K562 (cell line): ENCODE data around the gene NOX5. TPM values are rescaled to one million over a fixed set of nuclear protein-coding genes. Genes with fewer than 3 reads are reported as not detected.

Experiments
- ATAC-seq: fragments of 200-7000 bp; cut with Tn5 transposase; 3 replicates; pipeline ENCODE4 v1.9.1; 2020; ENCODE audit warnings: moderate library complexity
- BruUV-seq: library from RNA; stranded (reverse); fragments of 400-500 nt; replicated peaks from 2 replicates; lab custom pipeline; 2021; lab: Mats Ljungman, UMichigan
- CTCF ChIA-PET: fragments of 300-600 bp; formaldehyde crosslinking; extraction: SDS; loops from one replicate; lab custom pipeline; 2021; ENCODE audit warnings: low intra/inter-chr PET ratio; lab: Yijun Ruan, JAX
- POLR2A ChIA-PET: fragments of 300-600, 350-650 bp; sonication (Branson Sonifier 250); formaldehyde crosslinking; extraction: SDS; loops from one replicate; lab custom pipeline; 2021; ENCODE audit warnings: antibody characterized with exemption, inconsistent platforms; lab: Yijun Ruan, JAX
- DNase-seq, 4 experiments: peaks; one replicate each; pipeline versions ENCODE4 v3.0.0 to v3.0.0-alpha.2; 2011 to 2018; ENCODE audit warnings: low spot score in 3 of 4, mixed read lengths in 3 of 4; ENCODE audit errors: extremely low read depth in 1 of 4
- FAIRE-seq: peaks from 2 replicates; lab custom pipeline; 2011; peaks lifted over from hg19 to GRCh38; lab: Jason Lieb, UNC
- H2AFZ ChIP-seq: 2 replicates; pipeline ENCODE4 v1.6.0; 2011; ENCODE audit warnings: low read depth, low read length, control low read depth, inconsistent platforms
- H3K27ac ChIP-seq: fragments of 200-600 bp; 3 replicates; pipeline ENCODE4 v1.8.0; 2011; ENCODE audit warnings: low read depth, mild to moderate bottlenecking, control low read depth, inconsistent platforms, low read length, moderate library complexity, mixed read lengths; ENCODE audit errors: extremely low read depth
- H3K27me3 ChIP-seq, 2 experiments: fragments of 300-600 bp in 1 of 2; 2 replicates in 1 of 2; 3 replicates in 1 of 2; pipeline versions ENCODE4 v1.6.0 to v1.8.0; 2011; ENCODE audit warnings: inconsistent platforms in 2 of 2, low read length in 2 of 2, mild to moderate bottlenecking in 1 of 2, mixed read lengths in 1 of 2, moderate library complexity in 1 of 2; ENCODE audit not compliant: control insufficient read depth in 2 of 2, insufficient read depth in 2 of 2
- H3K36me3 ChIP-seq: fragments of 300-600 bp; 3 replicates; pipeline ENCODE4 v1.8.0; 2011; ENCODE audit warnings: mild to moderate bottlenecking, low read length, inconsistent platforms; ENCODE audit not compliant: control insufficient read depth, insufficient read depth
- H3K4me1 ChIP-seq, 2 experiments: fragments of 200-600 bp in 1 of 2; replicated peaks in 1 of 2; 2 replicates in 1 of 2; 3 replicates in 1 of 2; pipeline versions ENCODE4 v1.5.1 to v1.8.0; 2011; ENCODE audit warnings: inconsistent platforms in 2 of 2, low read length in 2 of 2, mild to moderate bottlenecking in 1 of 2, mixed read lengths in 1 of 2, moderate library complexity in 1 of 2; ENCODE audit not compliant: control insufficient read depth in 2 of 2, insufficient read depth in 2 of 2
- H3K4me2 ChIP-seq: 2 replicates; pipeline ENCODE4 v1.6.1; 2011; ENCODE audit warnings: low read length, control low read depth, inconsistent platforms, mixed read lengths; ENCODE audit not compliant: insufficient read depth
- H3K4me3 ChIP-seq: fragments of 200-600 bp; sonication (generic), shearing (Covaris generic); 2 replicates; pipeline ENCODE4 v1.5.1; 2016; ENCODE audit warnings: control low read depth, inconsistent platforms
- H3K79me2 ChIP-seq: fragments of 200-600 bp; 3 replicates; pipeline ENCODE4 v1.8.0; 2011; ENCODE audit warnings: low read length, inconsistent platforms; ENCODE audit not compliant: control insufficient read depth, insufficient read depth
- H3K9ac ChIP-seq, 2 experiments: 2 replicates each; pipeline versions ENCODE4 v1.6.0 to v1.6.1; 2011; ENCODE audit warnings: low read depth in 2 of 2, low read length in 2 of 2, control low read depth in 1 of 2, inconsistent platforms in 1 of 2, mild to moderate bottlenecking in 1 of 2, mixed read lengths in 1 of 2; ENCODE audit not compliant: insufficient read depth in 1 of 2
- H3K9me1 ChIP-seq: one replicate; pipeline ENCODE4 v1.6.0; 2011; ENCODE audit warnings: inconsistent platforms, mild to moderate bottlenecking, low read length, moderate library complexity; ENCODE audit not compliant: control insufficient read depth, insufficient read depth
- H3K9me3 ChIP-seq: replicated peaks from 2 replicates; pipeline ENCODE4 v1.5.1; 2011; ENCODE audit warnings: low read depth, low read length, inconsistent platforms; ENCODE audit not compliant: control insufficient read depth, insufficient read depth
- H4K20me1 ChIP-seq: replicated peaks from 2 replicates; pipeline ENCODE4 v1.6.1; 2011; ENCODE audit warnings: low read length, inconsistent platforms, mixed read lengths; ENCODE audit not compliant: control insufficient read depth, insufficient read depth
- ARHGAP35 ChIP-seq: fragments of 450-650 bp; IDR thresholded peaks from 2 replicates; pipeline ENCODE4 v1.6.1; 2018; ENCODE audit not compliant: partially characterized antibody
- BRD4 ChIP-seq: fragments of 200-600 bp; sonication (generic); IDR thresholded peaks from 2 replicates; pipeline ENCODE4 v1.6.1; 2017; ENCODE audit warnings: inconsistent platforms
- CBX2 ChIP-seq: fragments of 200-600 bp; sonication (generic); IDR thresholded peaks from one replicate; pipeline ENCODE4 v1.6.1; 2012; ENCODE audit warnings: mild to moderate bottlenecking, low read length, inconsistent platforms; ENCODE audit not compliant: insufficient read depth, poor library complexity, severe bottlenecking
- HNRNPL ChIP-seq: fragments of 200-400 bp; formaldehyde crosslinking; IDR thresholded peaks from 2 replicates; pipeline ENCODE4 v1.6.1; 2017; ENCODE audit warnings: low read depth, mild to moderate bottlenecking, low read length
- ILK ChIP-seq: fragments of 450-650 bp; IDR thresholded peaks from 2 replicates; pipeline ENCODE4 v1.6.1; 2016; ENCODE audit warnings: missing genetic modification characterization, low read depth, mild to moderate bottlenecking, missing compliant biosample characterization, moderate library complexity, borderline replicate concordance
- NR4A1 ChIP-seq, 2 experiments: fragments of 250-450 bp in 1 of 2; fragments of 450-650 bp in 1 of 2; sonication (Bioruptor Pico) in 1 of 2; IDR thresholded peaks; 2 replicates each; pipeline versions ENCODE4 v1.4.0 to v1.6.1; 2016 to 2020; ENCODE audit warnings: mild to moderate bottlenecking in 2 of 2, missing compliant biosample characterization in 1 of 2, missing genetic modification characterization in 1 of 2, moderate library complexity in 1 of 2
- WGBS: fragments of 100-300 bp; shearing (Covaris generic); methylation state at CpG from one replicate; pipeline ENCODE4 v1.1.6; 2016; ENCODE audit warnings: low coverage, mixed read lengths; ENCODE audit not compliant: insufficient coverage; ENCODE audit errors: missing lambda C conversion rate; 5-methylcytosine and 5-hydroxymethylcytosine counted together
- in situ Hi-C: fragments of 300-500 bp; cut with MboI; formaldehyde crosslinking; loops from 4 replicates; pipeline ENCODE4 v1.15.0; 2018; ENCODE audit warnings: inconsistent platforms, mixed read lengths
- intact Hi-C: fragments of 100-400 bp; cut with micrococcal nuclease; formaldehyde crosslinking; loops from 2 replicates; pipeline ENCODE4 v1.14.2; 2022
- polyA plus RNA-seq, 8 experiments: library from polyadenylated mRNA; depleted of rRNA in 4 of 8; stranded (reverse) in 5 of 8; unstranded in 3 of 8; fragments of >200 nt; fragmentation: Nextera tagmentation in 2 of 8; fragmentation: Illumina TruSeq in 1 of 8; extraction: Ambion mirVana in 2 of 8; extraction: Trizol in 1 of 8; gene quantifications; 2 replicates each; pipeline versions ENCODE4 v1.2.1 to v1.2.3, GENCODE V29; 2011 to 2014; ENCODE audit warnings: inconsistent platforms in 1 of 8, missing spikeins in 1 of 8
- total RNA-seq, 7 experiments: library from RNA; depleted of rRNA in 6 of 7; stranded (reverse); fragments of >200 nt in 6 of 7; fragmentation: Illumina TruSeq in 2 of 7; extraction: Trizol in 2 of 7; gene quantifications; 2 replicates each; pipeline versions ENCODE4 v1.2.1 to v1.2.3, GENCODE V29; 2011 to 2021; ENCODE audit warnings: low replicate concordance in 1 of 7
- TF ChIP-seq, protein P1 (sequence below): fragments of 450-650 bp; IDR thresholded peaks from 2 replicates; pipeline ENCODE4 v1.6.1; 2018; ENCODE audit not compliant: partially characterized antibody

NOX5 gene
- total and polyA plus RNA-seq, 9 of the 15 experiments (the other 6 are each of a cell fraction or from before 2014, with no cell fraction given): 0.01 TPM; not detected in 8

DNA sequence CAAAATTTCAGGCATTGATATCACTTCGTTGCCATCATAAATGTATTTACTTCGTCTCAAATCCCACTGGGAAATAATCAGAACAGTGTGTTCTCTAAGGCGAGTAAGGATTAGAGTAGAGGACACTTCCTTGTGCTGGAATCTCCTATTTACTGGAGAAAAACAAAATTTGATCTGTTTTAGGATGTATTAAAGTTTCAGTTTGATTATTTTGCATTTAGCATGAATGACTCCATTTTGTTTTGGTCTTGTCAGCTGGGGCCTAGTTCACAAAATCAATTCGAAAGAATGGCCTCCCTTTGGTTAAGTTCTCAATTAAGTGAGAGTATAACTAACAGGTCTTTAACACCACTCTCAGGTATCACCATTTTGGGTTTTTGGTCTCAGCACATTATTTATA is 11.7 kb upstream of the NOX5 start (continued):
- TF ChIP-seq NR4A1 (CRISPR knock-in tag; IDR thresholded peaks at IDR 0.05) (no peak), NR4A1 (tag; IDR thresholded peaks at IDR 0.05) (0 out of 2 replicates have a peak, but pooled peaks have one; percentile 73), BRD4 (no peak), CBX2 (no peak), HNRNPL (no peak)
- TF ChIP-seq, protein P1, sequence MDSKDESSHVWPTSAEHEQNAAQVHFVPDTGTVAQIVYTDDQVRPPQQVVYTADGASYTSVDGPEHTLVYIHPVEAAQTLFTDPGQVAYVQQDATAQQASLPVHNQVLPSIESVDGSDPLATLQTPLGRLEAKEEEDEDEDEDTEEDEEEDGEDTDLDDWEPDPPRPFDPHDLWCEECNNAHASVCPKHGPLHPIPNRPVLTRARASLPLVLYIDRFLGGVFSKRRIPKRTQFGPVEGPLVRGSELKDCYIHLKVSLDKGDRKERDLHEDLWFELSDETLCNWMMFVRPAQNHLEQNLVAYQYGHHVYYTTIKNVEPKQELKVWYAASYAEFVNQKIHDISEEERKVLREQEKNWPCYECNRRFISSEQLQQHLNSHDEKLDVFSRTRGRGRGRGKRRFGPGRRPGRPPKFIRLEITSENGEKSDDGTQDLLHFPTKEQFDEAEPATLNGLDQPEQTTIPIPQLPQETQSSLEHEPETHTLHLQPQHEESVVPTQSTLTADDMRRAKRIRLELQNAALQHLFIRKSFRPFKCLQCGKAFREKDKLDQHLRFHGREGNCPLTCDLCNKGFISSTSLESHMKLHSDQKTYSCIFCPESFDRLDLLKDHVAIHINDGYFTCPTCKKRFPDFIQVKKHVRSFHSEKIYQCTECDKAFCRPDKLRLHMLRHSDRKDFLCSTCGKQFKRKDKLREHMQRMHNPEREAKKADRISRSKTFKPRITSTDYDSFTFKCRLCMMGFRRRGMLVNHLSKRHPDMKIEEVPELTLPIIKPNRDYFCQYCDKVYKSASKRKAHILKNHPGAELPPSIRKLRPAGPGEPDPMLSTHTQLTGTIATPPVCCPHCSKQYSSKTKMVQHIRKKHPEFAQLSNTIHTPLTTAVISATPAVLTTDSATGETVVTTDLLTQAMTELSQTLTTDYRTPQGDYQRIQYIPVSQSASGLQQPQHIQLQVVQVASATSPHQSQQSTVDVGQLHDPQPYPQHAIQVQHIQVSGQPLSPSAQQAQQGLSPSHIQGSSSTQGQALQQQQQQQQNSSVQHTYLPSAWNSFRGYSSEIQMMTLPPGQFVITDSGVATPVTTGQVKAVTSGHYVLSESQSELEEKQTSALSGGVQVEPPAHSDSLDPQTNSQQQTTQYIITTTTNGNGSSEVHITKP: no peak

DNA sequence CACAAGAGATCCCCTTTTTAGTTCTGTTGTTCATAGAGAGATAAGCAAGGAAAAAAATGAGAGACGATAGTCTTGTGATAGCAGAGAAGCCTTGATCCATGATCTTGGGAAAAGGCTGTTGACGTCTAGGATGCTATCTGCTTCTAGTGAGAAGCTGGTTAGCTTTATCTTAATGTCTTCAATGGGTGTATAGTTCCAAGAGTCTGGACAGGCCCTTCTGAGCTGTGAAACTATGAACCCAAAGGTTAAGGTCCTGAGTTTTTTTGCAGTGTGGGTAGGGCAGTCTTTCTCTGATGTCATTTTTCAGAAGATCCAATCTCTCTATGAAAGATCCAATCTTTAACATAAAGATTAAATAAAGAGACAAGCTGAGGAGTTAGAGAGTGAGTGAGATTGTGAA is 10.5 kb upstream of the NOX5 start:
- ChIA-PET CTCF (no interaction called here), POLR2A (interaction anchor here (0.5 kb wide), 1 partner anchor 450 kb away, joined by 4 read pairs; no protein-coding TSS in a partner anchor)
- H3K27ac ChIP-seq: no peak overlapping the region
- H3K9ac ChIP-seq: no peak overlapping the region
- BruUV-seq: no TSS peak
- ATAC-seq: no peak
- no peak for FAIRE-seq
- H3K79me2 ChIP-seq: no peaks in the 10 kb centered on the region
- H2AFZ ChIP-seq: no peak overlapping the region
- H3K9me3 ChIP-seq: no peaks in the 10 kb centered on the region; the same call in 1 of the 2 replicates
- H3K4me3 ChIP-seq: no peak overlapping the region
- H3K4me1 ChIP-seq: 0 out of 5 replicates have a peak, but pooled peaks cover 0 to 3% of the 10 kb centered on the region in 2 experiments
- no peaks in the 10 kb centered on the region for H4K20me1 ChIP-seq
- no peaks in the 10 kb centered on the region; a peak in 1 of 5 replicates for H3K27me3 ChIP-seq
- TF ChIP-seq ILK (tag) (no peak), ARHGAP35 (no peak)
- H3K36me3 ChIP-seq: no peaks in the 10 kb centered on the region
- no peak for DNase-seq
- 4% methylated on average over 2 of the region's 2 CpGs for WGBS
- intact Hi-C loops (no loop called here), in situ Hi-C loops (no loop called here)
- no peak overlapping the region for H3K4me2 ChIP-seq
- no peaks in the 10 kb centered on the region for H3K9me1 ChIP-seq
